Keratinocyte (primary cell): Measurements from ENCODE around the gene KRR1. TPM values are rescaled to one million over a fixed set of nuclear protein-coding genes. Genes with fewer than 3 reads are reported as not detected.
A peak's percentile ranks its signal among the peaks of the same experiment; 100 is the strongest.

Experiments used
- DNase-seq: peaks from one replicate; pipeline ENCODE4 v3.0.0-alpha.2; 2011; ENCODE audit warnings: low read depth, missing footprints, low spot score
- FAIRE-seq: peaks from 2 replicates; lab custom pipeline; 2011; peaks lifted over from hg19 to GRCh38; lab: Jason Lieb, UNC
- H2AFZ ChIP-seq: 2 replicates; pipeline ENCODE4 v1.6.0; 2012; ENCODE audit warnings: low read length, control low read depth, inconsistent platforms; ENCODE audit not compliant: control insufficient read depth
- H3K27ac ChIP-seq: 2 replicates; pipeline ENCODE4 v1.5.1; 2011; ENCODE audit warnings: low read length; ENCODE audit not compliant: control insufficient read depth, insufficient read depth
- H3K27me3 ChIP-seq: 3 replicates; pipeline ENCODE4 v1.6.0; 2011; ENCODE audit warnings: low read length; ENCODE audit not compliant: control insufficient read depth, insufficient read depth; ENCODE audit errors: extremely low read depth
- H3K36me3 ChIP-seq, 2 experiments: 2 replicates in 1 of 2; 3 replicates in 1 of 2; pipeline ENCODE4 v1.5.1; 2011; ENCODE audit warnings: low read length in 2 of 2, mild to moderate bottlenecking in 1 of 2; ENCODE audit not compliant: control insufficient read depth in 2 of 2, insufficient read depth in 2 of 2; ENCODE audit errors: extremely low read depth in 1 of 2
- H3K4me1 ChIP-seq: 3 replicates; pipeline ENCODE4 v1.5.1; 2011; ENCODE audit warnings: low read length; ENCODE audit not compliant: control insufficient read depth, insufficient read depth; ENCODE audit errors: extremely low read depth
- H3K4me2 ChIP-seq: 3 replicates; pipeline ENCODE4 v1.6.0; 2011; ENCODE audit warnings: low read depth, low read length; ENCODE audit not compliant: control insufficient read depth, insufficient read depth; ENCODE audit errors: extremely low read depth
- H3K4me3 ChIP-seq, 3 experiments: fragments of 200-600 bp in 1 of 3; sonication (generic) in 1 of 3; 2 replicates in 2 of 3; 3 replicates in 1 of 3; pipeline ENCODE4 v1.5.1; 2011 to 2016; ENCODE audit warnings: low read length in 3 of 3, mild to moderate bottlenecking in 3 of 3, control low read depth in 2 of 3, inconsistent platforms in 1 of 3, low read depth in 1 of 3, mixed read lengths in 1 of 3, mixed run types in 1 of 3, moderate library complexity in 1 of 3; ENCODE audit not compliant: control insufficient read depth in 2 of 3, insufficient read depth in 2 of 3; ENCODE audit errors: extremely low read depth in 1 of 3
- H3K79me2 ChIP-seq: 2 replicates; pipeline ENCODE4 v1.6.0; 2012; ENCODE audit warnings: low read length; ENCODE audit not compliant: control insufficient read depth, insufficient read depth
- H3K9ac ChIP-seq: 3 replicates; pipeline ENCODE4 v1.6.0; 2011; ENCODE audit warnings: low read length; ENCODE audit not compliant: control insufficient read depth, insufficient read depth; ENCODE audit errors: extremely low read depth
- H3K9me1 ChIP-seq: 3 replicates; pipeline ENCODE4 v1.6.0; 2011; ENCODE audit warnings: low read length; ENCODE audit not compliant: control insufficient read depth, insufficient read depth; ENCODE audit errors: extremely low read depth
- H3K9me3 ChIP-seq: 2 replicates; pipeline ENCODE4 v1.5.1; 2012; ENCODE audit warnings: low read depth, low read length; ENCODE audit not compliant: control insufficient read depth
- H4K20me1 ChIP-seq: 3 replicates; pipeline ENCODE4 v1.6.0; 2011; ENCODE audit warnings: low read length; ENCODE audit not compliant: control insufficient read depth, insufficient read depth; ENCODE audit errors: extremely low read depth
- EZH2 ChIP-seq: IDR thresholded peaks from one replicate; pipeline ENCODE4 v1.6.1; 2012; ENCODE audit warnings: inconsistent platforms, mild to moderate bottlenecking, low read length, moderate library complexity
- dilution Hi-C: fragments of 300-500 bp; cut with MboI; formaldehyde crosslinking; loops from one replicate; pipeline ENCODE4 v1.7.0; 2020; ENCODE audit warnings: low sequenced_read_pairs; ENCODE audit not compliant: extremely low pct_ligation_motif_present
- polyA minus RNA-seq, 3 experiments: library from RNA; depleted of rRNA, polyadenylated mRNA; stranded (reverse); fragments of >200 nt; gene quantifications; 1 replicate in 1 of 3; 2 replicates in 1 of 3; 3 replicates in 1 of 3; pipeline ENCODE4 v1.2.3, GENCODE V29; 2011
- polyA plus RNA-seq, 5 experiments: library from polyadenylated mRNA; depleted of rRNA in 3 of 5; stranded (reverse) in 3 of 5; stranded (forward) in 1 of 5; unstranded in 1 of 5; fragments of >200 nt; gene quantifications; 1 replicate in 1 of 5; 2 replicates in 3 of 5; 3 replicates in 1 of 5; pipeline versions ENCODE4 v1.2.1 to v1.2.3, GENCODE V29; 2011 to 2012; ENCODE audit warnings: missing spikeins in 2 of 5, low read depth in 1 of 5, low replicate concordance in 1 of 5
- TF ChIP-seq, protein P1 (sequence below), 3 experiments: IDR thresholded peaks in 1 of 3; conservative IDR thresholded peaks in 1 of 3; optimal IDR thresholded peaks in 1 of 3; 2 replicates in 2 of 3; 3 replicates in 1 of 3; pipeline versions ENCODE3 to v1.5.1; 2011; ENCODE audit warnings: low read length in 3 of 3, mild to moderate bottlenecking in 3 of 3, moderate library complexity in 2 of 3, control low read depth in 1 of 3, inconsistent platforms in 1 of 3; ENCODE audit not compliant: insufficient read depth in 2 of 3; ENCODE audit errors: extremely low read depth in 1 of 3

KRR1 gene
- polyA plus RNA-seq = 32.7 to 74.7 TPM (median 58.3 TPM) in 3 replicates
- polyA plus RNA-seq (2011; ENCODE audit: low read depth) = 218 TPM
- 29.9 and 52.2 TPM in 2 replicates for polyA plus RNA-seq (2011; cell fraction: cytosol; rRNA removed)
- 45.6 and 76.9 TPM in 2 replicates for polyA plus RNA-seq (2011; cell fraction: nucleus; rRNA removed)
- polyA plus RNA-seq (2012; ENCODE audit: low replicate concordance) = 41.1 and 54.2 TPM in 2 replicates
- polyA minus RNA-seq = 6.0 to 55.3 TPM (median 14.1 TPM) in 3 replicates
- 10.2 TPM for polyA minus RNA-seq (2011; cell fraction: cytosol; rRNA and poly(A)+ RNA removed)
- 19.8 and 51.6 TPM in 2 replicates for polyA minus RNA-seq (2011; cell fraction: nucleus; rRNA and poly(A)+ RNA removed)

DNA sequence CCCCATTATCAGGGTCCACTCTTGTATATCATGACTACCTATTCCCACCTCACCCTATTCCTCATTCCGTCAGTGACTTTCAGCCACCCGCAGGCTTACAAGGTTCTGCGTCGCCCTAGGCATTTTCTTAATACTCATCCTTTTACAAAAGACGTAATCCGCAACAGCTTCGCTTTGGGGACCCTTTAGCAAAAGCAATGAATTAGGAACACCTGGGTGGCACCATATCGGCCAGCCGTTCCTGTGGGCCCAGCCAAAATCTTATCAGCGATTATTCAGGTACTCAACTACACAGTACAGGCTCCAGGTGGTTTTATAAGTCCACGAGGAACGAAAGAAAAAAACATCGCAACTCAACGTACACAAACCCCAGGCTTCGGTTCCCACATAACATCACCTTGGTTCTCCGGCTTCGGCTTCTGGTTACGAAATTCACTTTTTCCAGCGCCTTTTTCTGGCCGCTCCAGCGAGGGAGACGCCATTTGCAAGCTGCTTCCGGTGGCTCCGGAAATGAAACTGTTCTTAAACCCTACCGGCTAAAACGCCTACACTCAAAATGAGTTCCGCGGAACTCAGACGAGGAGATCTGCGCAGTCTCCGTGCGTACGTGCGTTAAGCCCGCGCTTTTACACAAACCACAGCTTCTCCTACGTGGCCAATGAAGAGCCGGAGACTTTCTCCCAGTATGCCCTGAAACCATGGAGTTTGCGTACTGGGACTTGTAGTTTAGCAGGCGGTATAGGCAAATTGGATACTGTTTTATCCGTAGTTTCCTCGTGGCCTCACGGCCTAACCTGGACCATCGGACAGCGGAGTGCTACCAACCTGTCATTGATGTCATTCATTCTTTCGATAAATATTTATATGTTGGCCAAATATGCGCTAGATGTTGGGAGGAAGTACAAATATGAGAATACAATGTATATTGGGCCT, at the start of gene KRR1:
KRR1 (minus strand) TSS at position 494 of the 933 bp plus-strand sequence; CDS start at position 482, 12 bp downstream.
- peak; percentile 99 for FAIRE-seq
- no peaks in the 10 kb centered on the region for H3K9me3 ChIP-seq
- TF ChIP-seq EZH2 = no peak
- TF ChIP-seq, protein P1, sequence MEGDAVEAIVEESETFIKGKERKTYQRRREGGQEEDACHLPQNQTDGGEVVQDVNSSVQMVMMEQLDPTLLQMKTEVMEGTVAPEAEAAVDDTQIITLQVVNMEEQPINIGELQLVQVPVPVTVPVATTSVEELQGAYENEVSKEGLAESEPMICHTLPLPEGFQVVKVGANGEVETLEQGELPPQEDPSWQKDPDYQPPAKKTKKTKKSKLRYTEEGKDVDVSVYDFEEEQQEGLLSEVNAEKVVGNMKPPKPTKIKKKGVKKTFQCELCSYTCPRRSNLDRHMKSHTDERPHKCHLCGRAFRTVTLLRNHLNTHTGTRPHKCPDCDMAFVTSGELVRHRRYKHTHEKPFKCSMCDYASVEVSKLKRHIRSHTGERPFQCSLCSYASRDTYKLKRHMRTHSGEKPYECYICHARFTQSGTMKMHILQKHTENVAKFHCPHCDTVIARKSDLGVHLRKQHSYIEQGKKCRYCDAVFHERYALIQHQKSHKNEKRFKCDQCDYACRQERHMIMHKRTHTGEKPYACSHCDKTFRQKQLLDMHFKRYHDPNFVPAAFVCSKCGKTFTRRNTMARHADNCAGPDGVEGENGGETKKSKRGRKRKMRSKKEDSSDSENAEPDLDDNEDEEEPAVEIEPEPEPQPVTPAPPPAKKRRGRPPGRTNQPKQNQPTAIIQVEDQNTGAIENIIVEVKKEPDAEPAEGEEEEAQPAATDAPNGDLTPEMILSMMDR (optimal IDR thresholded peaks at IDR 0.05 in 1 of 3, IDR thresholded peaks at IDR 0.05 in 1 of 3, conservative IDR thresholded peaks at IDR 0.05 in 1 of 3; ENCODE audit: extremely low read depth in 1 of 3, insufficient read depth in 2 of 3, low read length in 3 of 3) = no peak
- peak within 1 kb of the TSS; percentile 91 for H3K4me2 ChIP-seq
- dilution Hi-C loops = no loop called here
- H3K27me3 ChIP-seq = no peaks in the 10 kb centered on the region
- H3K4me3 ChIP-seq = peak within 1 kb of the TSS; percentile 68 to 93 (median 82)
- H3K4me1 ChIP-seq = peaks cover 20% of the 10 kb centered on the region
- peak; percentile 87 for DNase-seq
- no peaks in the 10 kb centered on the region for H3K9me1 ChIP-seq
- peaks cover 0 to 9% of the 10 kb centered on the region in 2 experiments for H3K36me3 ChIP-seq
- no peaks in the 10 kb centered on the region for H4K20me1 ChIP-seq
- H2AFZ ChIP-seq = peak within 1 kb of the TSS; percentile 95
- peaks cover 47% of the 10 kb centered on the region for H3K79me2 ChIP-seq
- peak within 1 kb of the TSS; percentile 95 for H3K27ac ChIP-seq
- H3K9ac ChIP-seq = peak within 1 kb of the TSS; percentile 92

DNA sequence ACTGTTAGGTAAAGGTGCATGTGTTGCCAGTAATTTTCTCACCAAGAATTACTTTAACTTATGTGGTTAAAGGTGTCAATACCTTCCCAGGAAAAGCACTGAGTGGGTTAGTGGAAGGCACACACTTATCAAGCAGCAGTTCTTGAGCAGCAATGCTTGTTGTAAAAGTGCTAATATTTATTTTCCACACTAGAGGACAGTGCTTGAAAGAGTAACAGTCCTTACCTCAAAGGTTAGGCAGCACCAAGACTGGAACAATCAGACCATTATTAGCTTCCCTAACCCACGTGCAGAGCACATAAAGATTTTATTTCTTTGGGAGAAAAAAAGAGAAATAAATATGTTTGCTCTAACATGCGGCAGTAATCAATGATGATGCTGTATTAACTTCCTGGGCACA, 48.8 kb upstream of the KRR1 start:
- Histone ChIP-seq H2AFZ (peak overlapping the region; percentile 53), H4K20me1 (no peaks in the 10 kb centered on the region), H3K36me3 (no peaks in the 10 kb centered on the region), H3K27me3 (no peaks in the 10 kb centered on the region), H3K4me3 (no peak overlapping the region), H3K27ac (no peak overlapping the region), H3K79me2 (no peaks in the 10 kb centered on the region), H3K4me2 (no peak overlapping the region), H3K4me1 (peaks cover 4% of the 10 kb centered on the region), H3K9me1 (no peaks in the 10 kb centered on the region), H3K9me3 (no peaks in the 10 kb centered on the region), H3K9ac (no peak overlapping the region)
- DNase-seq (no peak), FAIRE-seq (no peak)
- dilution Hi-C loops = no loop called here
- TF ChIP-seq, protein P1 (optimal IDR thresholded peaks at IDR 0.05 in 1 of 3, IDR thresholded peaks at IDR 0.05 in 1 of 3, conservative IDR thresholded peaks at IDR 0.05 in 1 of 3; ENCODE audit: extremely low read depth in 1 of 3, insufficient read depth in 2 of 3, low read length in 3 of 3) = peak in 1 of 3 experiments; percentile 37
- no peak for TF ChIP-seq EZH2
